ENCODE results near the gene XRCC3. TPM values are rescaled to one million over a fixed set of nuclear protein-coding genes. Genes with fewer than 3 reads are reported as not detected.

The XRCC3 gene
- total RNA-seq, 1 experiment from 2014 or later, result 61.3 TPM

DNA sequence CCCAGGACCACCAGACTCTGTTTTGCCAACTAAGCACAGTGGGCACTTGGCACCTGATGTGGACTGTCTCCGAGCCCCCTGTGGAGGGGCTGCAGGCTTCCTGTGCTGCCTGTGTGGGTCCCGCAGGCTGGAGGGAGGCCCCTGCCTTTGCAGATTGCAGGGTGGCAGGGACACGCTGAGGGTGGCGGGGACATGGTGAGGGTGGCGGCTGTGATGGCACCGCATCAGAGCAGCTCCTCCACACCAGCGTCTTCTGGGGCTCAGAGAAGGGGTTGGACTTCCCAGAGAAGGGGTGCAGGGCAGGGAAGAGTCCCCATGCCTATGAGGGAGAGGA lies 8.5 kb upstream of the XRCC3 start:
- Histone ChIP-seq H3K79me2 (ENCODE audit: low read length) (peaks cover 70% of the 10 kb centered on the region), H3F3A (ENCODE audit: low read length, unreplicated experiment) (peaks cover 4% of the 10 kb centered on the region), H3K27ac (ENCODE audit: low read length) (no peak overlapping the region), H3K27me3 (ENCODE audit: low read length) (no peaks in the 10 kb centered on the region), H3K4me1 (ENCODE audit: insufficient read depth, low read length) (peaks cover 14% of the 10 kb centered on the region), H3K9ac (ENCODE audit: low read length) (no peak overlapping the region), H3K9me2 (replicated peaks; ENCODE audit: low read length) (no peaks in the 10 kb centered on the region), H3K36me3 (ENCODE audit: low read depth, low read length) (no peaks in the 10 kb centered on the region), H2AFZ (ENCODE audit: low read length) (no peak overlapping the region), H3K4me3 (ENCODE audit: low read length) (no peak overlapping the region), H3K9me3 (ENCODE audit: low read length) (no peaks in the 10 kb centered on the region), H4K20me1 (ENCODE audit: low read length) (no peaks in the 10 kb centered on the region), H3K4me2 (ENCODE audit: low read length) (no peak overlapping the region)
- ChIA-PET POLR2A (ENCODE audit: unreplicated experiment) (no interaction called here), CTCF (no interaction called here)
- ATAC-seq (no peak), DNase-seq (no peak)
- BruUV-seq (replicated peaks), result no TSS peak
- intact Hi-C loops (cut with micrococcal nuclease), result loop anchor here (5.0 kb wide), 1 partner anchor 189 kb away; no protein-coding TSS in a partner anchor
- TF ChIP-seq, protein P1, sequence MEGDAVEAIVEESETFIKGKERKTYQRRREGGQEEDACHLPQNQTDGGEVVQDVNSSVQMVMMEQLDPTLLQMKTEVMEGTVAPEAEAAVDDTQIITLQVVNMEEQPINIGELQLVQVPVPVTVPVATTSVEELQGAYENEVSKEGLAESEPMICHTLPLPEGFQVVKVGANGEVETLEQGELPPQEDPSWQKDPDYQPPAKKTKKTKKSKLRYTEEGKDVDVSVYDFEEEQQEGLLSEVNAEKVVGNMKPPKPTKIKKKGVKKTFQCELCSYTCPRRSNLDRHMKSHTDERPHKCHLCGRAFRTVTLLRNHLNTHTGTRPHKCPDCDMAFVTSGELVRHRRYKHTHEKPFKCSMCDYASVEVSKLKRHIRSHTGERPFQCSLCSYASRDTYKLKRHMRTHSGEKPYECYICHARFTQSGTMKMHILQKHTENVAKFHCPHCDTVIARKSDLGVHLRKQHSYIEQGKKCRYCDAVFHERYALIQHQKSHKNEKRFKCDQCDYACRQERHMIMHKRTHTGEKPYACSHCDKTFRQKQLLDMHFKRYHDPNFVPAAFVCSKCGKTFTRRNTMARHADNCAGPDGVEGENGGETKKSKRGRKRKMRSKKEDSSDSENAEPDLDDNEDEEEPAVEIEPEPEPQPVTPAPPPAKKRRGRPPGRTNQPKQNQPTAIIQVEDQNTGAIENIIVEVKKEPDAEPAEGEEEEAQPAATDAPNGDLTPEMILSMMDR (conservative IDR thresholded peaks at IDR 0.05; ENCODE audit: low read depth, low read length), result no peak
- TF ChIP-seq EZH2phosphoT487 (IDR thresholded peaks at IDR 0.05; ENCODE audit: borderline replicate concordance, low read length) (no peak), EZH2 (IDR thresholded peaks at IDR 0.05; ENCODE audit: low read length, unreplicated experiment) (no peak)

DNA sequence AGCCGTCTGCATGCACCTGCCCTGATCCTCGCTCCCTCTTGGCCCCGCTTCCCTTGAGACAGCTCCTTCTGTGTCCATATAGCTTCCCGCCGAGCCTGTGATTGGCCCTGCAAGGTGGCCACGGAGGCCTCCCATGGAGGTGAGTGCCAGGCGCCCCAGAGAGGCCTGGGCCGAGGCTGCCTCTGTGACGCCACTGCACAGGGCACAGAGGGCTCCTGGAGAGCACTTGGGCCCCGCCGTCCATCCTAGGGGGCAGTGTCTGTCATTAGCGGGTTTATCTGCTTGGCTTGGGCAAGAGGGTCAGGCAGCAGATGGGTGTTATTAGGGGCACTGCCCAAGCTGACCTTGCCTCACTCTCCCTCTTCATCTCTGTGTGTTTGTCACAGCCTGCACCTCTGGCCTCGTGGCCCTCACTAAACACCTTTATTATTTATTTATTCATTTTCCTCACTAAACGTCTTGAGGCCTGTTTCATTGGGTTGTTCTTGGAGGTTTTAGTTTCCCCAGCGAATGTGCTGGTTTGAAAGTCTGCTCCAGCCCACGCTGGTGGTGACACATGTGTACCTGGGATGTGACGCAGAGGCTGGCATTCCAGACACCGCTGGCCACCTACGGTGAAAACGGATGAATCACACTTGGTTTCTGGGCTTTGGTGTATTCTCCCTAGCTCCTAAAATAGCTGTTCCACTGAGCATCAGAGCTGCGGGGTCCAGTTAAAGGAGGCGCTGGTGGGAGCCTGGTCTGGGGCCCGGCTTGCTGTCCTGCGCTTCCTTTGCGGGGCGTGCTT lies 6.3 kb upstream of the XRCC3 start:
- Histone ChIP-seq H2AFZ (ENCODE audit: low read length) (no peak overlapping the region), H3K79me2 (ENCODE audit: low read length) (peaks cover 91% of the 10 kb centered on the region), H3K36me3 (ENCODE audit: low read depth, low read length) (no peaks in the 10 kb centered on the region), H3K4me2 (ENCODE audit: low read length) (peak overlapping the region; percentile 47), H4K20me1 (ENCODE audit: low read length) (no peaks in the 10 kb centered on the region), H3K9ac (ENCODE audit: low read length) (peak overlapping the region; percentile 36; the same call in 1 of the 2 replicates), H3K9me3 (ENCODE audit: low read length) (no peaks in the 10 kb centered on the region), H3K4me3 (ENCODE audit: low read length) (no peak overlapping the region), H3K27ac (ENCODE audit: low read length) (peak overlapping the region; percentile 79), H3K9me2 (replicated peaks; ENCODE audit: low read length) (no peaks in the 10 kb centered on the region), H3K27me3 (ENCODE audit: low read length) (no peaks in the 10 kb centered on the region), H3F3A (ENCODE audit: low read length, unreplicated experiment) (peaks cover 4% of the 10 kb centered on the region), H3K4me1 (ENCODE audit: insufficient read depth, low read length) (peaks cover 23% of the 10 kb centered on the region)
- ATAC-seq (peak; percentile 99), DNase-seq (peak; percentile 95)
- TF ChIP-seq, protein P1 (conservative IDR thresholded peaks at IDR 0.05; ENCODE audit: low read depth, low read length), result peak; percentile 15; the same call in 1 of the 2 replicates
- TF ChIP-seq EZH2phosphoT487 (IDR thresholded peaks at IDR 0.05; ENCODE audit: borderline replicate concordance, low read length), result no peak
- CTCF ChIA-PET, result no interaction called here
- POLR2A ChIA-PET (ENCODE audit: unreplicated experiment), result interaction anchor here (0.6 kb wide), 1 partner anchor 43 kb away, joined by 17 read pairs; no protein-coding TSS in a partner anchor
- intact Hi-C loops (cut with micrococcal nuclease), result loop anchor here (5.0 kb wide), 1 partner anchor 191 kb away; no protein-coding TSS in a partner anchor
- BruUV-seq (replicated peaks), result no TSS peak

DNA sequence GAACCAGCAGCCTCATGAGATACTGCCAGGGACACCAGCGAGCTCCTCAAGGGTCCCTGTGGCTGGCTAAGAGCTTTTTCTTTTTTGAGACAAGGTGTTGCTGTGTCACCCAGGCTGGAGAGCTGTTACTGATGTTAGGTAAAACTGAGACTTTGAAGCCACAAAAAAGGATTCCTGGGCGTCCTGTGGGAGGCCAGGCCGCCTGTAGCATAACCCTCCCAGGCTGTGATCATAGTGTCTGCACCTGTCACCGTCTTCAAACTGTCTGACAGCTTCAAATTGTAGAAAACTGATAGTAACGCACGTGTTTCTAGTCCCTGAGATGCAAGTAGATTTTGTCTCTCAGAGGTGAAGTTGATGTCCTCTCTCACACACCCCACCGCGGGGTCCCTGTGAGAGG lies 4.5 kb upstream of the XRCC3 start:
- Histone ChIP-seq H3K36me3 (ENCODE audit: low read depth, low read length) (no peaks in the 10 kb centered on the region), H3K79me2 (ENCODE audit: low read length) (peaks cover 87% of the 10 kb centered on the region), H3K27me3 (ENCODE audit: low read length) (no peaks in the 10 kb centered on the region), H3K27ac (ENCODE audit: low read length) (no peak overlapping the region), H3K4me2 (ENCODE audit: low read length) (no peak overlapping the region), H2AFZ (ENCODE audit: low read length) (no peak overlapping the region), H3K4me3 (ENCODE audit: low read length) (no peak overlapping the region), H3K9me3 (ENCODE audit: low read length) (no peaks in the 10 kb centered on the region), H4K20me1 (ENCODE audit: low read length) (no peaks in the 10 kb centered on the region), H3K9me2 (replicated peaks; ENCODE audit: low read length) (no peaks in the 10 kb centered on the region), H3K4me1 (ENCODE audit: insufficient read depth, low read length) (peaks cover 24% of the 10 kb centered on the region), H3F3A (ENCODE audit: low read length, unreplicated experiment) (peaks cover 4% of the 10 kb centered on the region), H3K9ac (ENCODE audit: low read length) (no peak overlapping the region)
- ChIA-PET CTCF (no interaction called here), POLR2A (ENCODE audit: unreplicated experiment) (no interaction called here)
- no peak for ATAC-seq
- intact Hi-C loops (cut with micrococcal nuclease), result loop anchor here (5.0 to 10.0 kb wide), 2 partner anchors 145 to 193 kb away; no protein-coding TSS in a partner anchor
- TF ChIP-seq, protein P1 (conservative IDR thresholded peaks at IDR 0.05; ENCODE audit: low read depth, low read length), result no peak
- TF ChIP-seq EZH2 (IDR thresholded peaks at IDR 0.05; ENCODE audit: low read length, unreplicated experiment) (no peak), EZH2phosphoT487 (IDR thresholded peaks at IDR 0.05; ENCODE audit: borderline replicate concordance, low read length) (no peak)
- BruUV-seq (replicated peaks), result no TSS peak
- DNase-seq, result no peak
